CD8-positive, alpha-beta memory T cell (primary cell): ENCODE measurements around the gene SLC9A6. TPM values are rescaled to one million over a fixed set of nuclear protein-coding genes. Genes with fewer than 3 reads are reported as not detected.

ENCODE experiments used
- CTCF ChIA-PET: fragments of 350-600 bp; sonication (Branson Sonifier 250); formaldehyde crosslinking; loops from one replicate; lab custom pipeline; 2021; ENCODE audit warnings: antibody characterized with exemption; lab: Charles Lee
- POLR2A ChIA-PET: fragments of 350-600 bp; sonication (Branson Sonifier 250); formaldehyde crosslinking; loops from one replicate; lab custom pipeline; 2021; ENCODE audit warnings: antibody characterized with exemption; lab: Charles Lee
- DNase-seq, 5 donors: peaks; one replicate each; pipeline versions ENCODE4 v3.0.0 to v3.0.0-alpha.2; 2020 to 2022; ENCODE audit warnings: mixed read lengths in 1 of 5
- H3K27ac ChIP-seq: one replicate; pipeline ENCODE4 v1.7.0; 2013; ENCODE audit warnings: low read depth, mild to moderate bottlenecking, low read length, moderate library complexity
- H3K27me3 ChIP-seq: 2 replicates; pipeline ENCODE4 v1.7.0; 2013; ENCODE audit warnings: low read length, mild to moderate bottlenecking; ENCODE audit not compliant: insufficient read depth, poor library complexity, severe bottlenecking
- H3K36me3 ChIP-seq: 2 replicates; pipeline ENCODE4 v1.7.0; 2013; ENCODE audit warnings: mild to moderate bottlenecking, low read length, moderate library complexity; ENCODE audit not compliant: insufficient read depth
- H3K4me1 ChIP-seq: 2 replicates; pipeline ENCODE4 v1.7.0; 2013; ENCODE audit warnings: mild to moderate bottlenecking, low read length, moderate library complexity; ENCODE audit not compliant: insufficient read depth
- H3K4me3 ChIP-seq: 2 replicates; pipeline ENCODE4 v1.7.0; 2013; ENCODE audit warnings: mild to moderate bottlenecking, low read length
- H3K9me3 ChIP-seq: 2 replicates; pipeline ENCODE4 v1.7.0; 2013; ENCODE audit warnings: mild to moderate bottlenecking, low read length
- H3K27ac Mint-ChIP-seq, 8 donors: one replicate each; pipeline ENCODE4 v1.8.0; 2020 to 2021; ENCODE audit warnings: mixed read lengths in 8 of 8, mild to moderate bottlenecking in 6 of 8, inconsistent platforms in 3 of 8, moderate library complexity in 3 of 8
- H3K27me3 Mint-ChIP-seq, 2 donors: one replicate each; pipeline ENCODE4 v1.8.0; 2020 to 2021; ENCODE audit warnings: mixed read lengths in 2 of 2, mild to moderate bottlenecking in 1 of 2, moderate library complexity in 1 of 2
- H3K36me3 Mint-ChIP-seq, 3 donors: one replicate each; pipeline ENCODE4 v1.8.0; 2020 to 2021; ENCODE audit warnings: mixed read lengths in 3 of 3, inconsistent platforms in 1 of 3, mild to moderate bottlenecking in 1 of 3
- H3K4me1 Mint-ChIP-seq, 3 donors: one replicate each; pipeline ENCODE4 v1.8.0; 2020 to 2021; ENCODE audit warnings: mixed read lengths in 3 of 3, inconsistent platforms in 1 of 3, mild to moderate bottlenecking in 1 of 3
- H3K4me3 Mint-ChIP-seq, 7 donors: one replicate each; pipeline ENCODE4 v1.8.0; 2020 to 2021; ENCODE audit warnings: mixed read lengths in 7 of 7, mild to moderate bottlenecking in 6 of 7, moderate library complexity in 4 of 7, inconsistent platforms in 2 of 7
- H3K9me3 Mint-ChIP-seq, 5 donors: one replicate each; pipeline ENCODE4 v1.8.0; 2020 to 2022; ENCODE audit warnings: mixed read lengths in 5 of 5, mild to moderate bottlenecking in 3 of 5, moderate library complexity in 2 of 5, inconsistent platforms in 1 of 5
- polyA plus RNA-seq: library from polyadenylated mRNA; unstranded; fragments of 300-500 nt; fragmentation: Illumina TruSeq; gene quantifications from one replicate; pipeline ENCODE4 v1.2.3, GENCODE V29; 2021
- total RNA-seq, 2 experiments: library from RNA; stranded (reverse); gene quantifications; one replicate each; pipeline ENCODE4 v1.2.3, GENCODE V29; 2021

The SLC9A6 gene
- total and polyA plus RNA-seq, 3 experiments from 2014 or later, result 14.9 to 18.0 (median 16.2) TPM

- POLR2A ChIA-PET, result no interaction called here
- Mint-ChIP-seq H3K36me3 (peaks cover 0 to 69% (median 11%) of the 10 kb centered on the region in 3 donors), H3K4me3 (no peak overlapping the region), H3K4me1 (no peaks in the 10 kb centered on the region), H3K27me3 (peaks cover 0 to 9% of the 10 kb centered on the region in 2 donors), H3K27ac (peak overlapping the region in 1 of 8 donors; percentile 79), H3K9me3 (no peaks in the 10 kb centered on the region)
- no peaks in the 10 kb centered on the region for H3K27me3 ChIP-seq
- no peaks in the 10 kb centered on the region for H3K4me1 ChIP-seq
- no peak overlapping the region for H3K4me3 ChIP-seq
- CTCF ChIA-PET, result no interaction called here
- DNase-seq, result no peak
- H3K36me3 ChIP-seq, result no peaks in the 10 kb centered on the region
- H3K27ac ChIP-seq, result no peak overlapping the region
- no peaks in the 10 kb centered on the region for H3K9me3 ChIP-seq
Observed at GRCh38 chrX:136015016-136015415, 29.8 kb downstream of the SLC9A6 start.

GRCh38 chrX:136016881-136017280 is 31.6 kb downstream of the SLC9A6 start:
- Mint-ChIP-seq H3K4me1 (no peaks in the 10 kb centered on the region), H3K9me3 (no peaks in the 10 kb centered on the region), H3K36me3 (peaks cover 0 to 72% (median 10%) of the 10 kb centered on the region in 3 donors), H3K4me3 (no peak overlapping the region), H3K27me3 (peaks cover 0 to 9% of the 10 kb centered on the region in 2 donors), H3K27ac (no peak overlapping the region)
- no peak overlapping the region for H3K4me3 ChIP-seq
- no peaks in the 10 kb centered on the region for H3K4me1 ChIP-seq
- no peak overlapping the region for H3K27ac ChIP-seq
- no peak for DNase-seq
- POLR2A ChIA-PET, result no interaction called here
- H3K36me3 ChIP-seq, result no peaks in the 10 kb centered on the region
- CTCF ChIA-PET, result no interaction called here
- no peaks in the 10 kb centered on the region for H3K9me3 ChIP-seq
- H3K27me3 ChIP-seq, result no peaks in the 10 kb centered on the region

GRCh38 chrX:136019226-136019625 is 34.0 kb downstream of the SLC9A6 start:
- no peak for DNase-seq
- Histone ChIP-seq H3K27ac (no peak overlapping the region), H3K36me3 (no peaks in the 10 kb centered on the region), H3K4me1 (no peaks in the 10 kb centered on the region), H3K9me3 (no peaks in the 10 kb centered on the region), H3K4me3 (no peak overlapping the region), H3K27me3 (no peaks in the 10 kb centered on the region)
- Mint-ChIP-seq H3K9me3 (no peaks in the 10 kb centered on the region), H3K27ac (no peak overlapping the region), H3K27me3 (peaks cover 0 to 1% of the 10 kb centered on the region in 2 donors), H3K4me3 (no peak overlapping the region), H3K4me1 (no peaks in the 10 kb centered on the region), H3K36me3 (peaks cover 0 to 60% (median 11%) of the 10 kb centered on the region in 3 donors)
- ChIA-PET POLR2A (no interaction called here), CTCF (no interaction called here)

GRCh38 chrX:136021160-136021559 is 35.9 kb downstream of the SLC9A6 start:
- H3K27ac Mint-ChIP-seq, result no peak overlapping the region
- peaks cover 0 to 60% (median 10%) of the 10 kb centered on the region in 3 donors for H3K36me3 Mint-ChIP-seq
- Histone ChIP-seq H3K9me3 (no peaks in the 10 kb centered on the region), H3K27me3 (no peaks in the 10 kb centered on the region), H3K27ac (no peak overlapping the region), H3K4me1 (no peaks in the 10 kb centered on the region), H3K36me3 (no peaks in the 10 kb centered on the region), H3K4me3 (no peak overlapping the region)
- H3K4me1 Mint-ChIP-seq, result no peaks in the 10 kb centered on the region
- ChIA-PET CTCF (no interaction called here), POLR2A (interaction anchor here (0.5 kb wide), 1 partner anchor 1642 kb away, joined by 4 read pairs; no protein-coding TSS in a partner anchor)
- no peaks in the 10 kb centered on the region for H3K9me3 Mint-ChIP-seq
- H3K4me3 Mint-ChIP-seq, result no peak overlapping the region
- no peak for DNase-seq
- peaks cover 0 to 1% of the 10 kb centered on the region in 2 donors for H3K27me3 Mint-ChIP-seq

GRCh38 chrX:136021903-136022302 is 36.7 kb downstream of the SLC9A6 start:
- Mint-ChIP-seq H3K36me3 (peaks cover 0 to 59% (median 10%) of the 10 kb centered on the region in 3 donors), H3K27ac (no peak overlapping the region)

GRCh38 chrX:136025091-136025490 is 39.9 kb downstream of the SLC9A6 start:
- H3K4me1 ChIP-seq, result no peaks in the 10 kb centered on the region
- Mint-ChIP-seq H3K27me3 (peaks cover 0 to 2% of the 10 kb centered on the region in 2 donors), H3K9me3 (no peaks in the 10 kb centered on the region), H3K27ac (no peak overlapping the region), H3K4me3 (no peak overlapping the region), H3K4me1 (no peaks in the 10 kb centered on the region), H3K36me3 (peaks cover 0 to 52% (median 3%) of the 10 kb centered on the region in 3 donors)
- ChIA-PET CTCF (interaction anchor here (1.5 kb wide), 1 partner anchor 185 kb away, joined by 3 read pairs; no protein-coding TSS in a partner anchor), POLR2A (no interaction called here)
- H3K27me3 ChIP-seq, result no peaks in the 10 kb centered on the region
- no peak overlapping the region for H3K27ac ChIP-seq
- H3K36me3 ChIP-seq, result no peaks in the 10 kb centered on the region
- DNase-seq, result no peak
- H3K4me3 ChIP-seq, result no peak overlapping the region
- no peaks in the 10 kb centered on the region for H3K9me3 ChIP-seq

More at GRCh38 chrX:136021903-136022302, 36.7 kb downstream of the SLC9A6 start:
- H3K4me3 ChIP-seq, result no peak overlapping the region
- no peak for DNase-seq
- no peaks in the 10 kb centered on the region for H3K9me3 ChIP-seq
- no peak overlapping the region for H3K4me3 Mint-ChIP-seq
- H3K36me3 ChIP-seq, result no peaks in the 10 kb centered on the region
- ChIA-PET POLR2A (no interaction called here), CTCF (no interaction called here)
- H3K4me1 ChIP-seq, result no peaks in the 10 kb centered on the region
- H3K27me3 ChIP-seq, result no peaks in the 10 kb centered on the region
- no peaks in the 10 kb centered on the region for H3K9me3 Mint-ChIP-seq
- no peak overlapping the region for H3K27ac ChIP-seq
- H3K4me1 Mint-ChIP-seq, result no peaks in the 10 kb centered on the region
- peaks cover 0 to 1% of the 10 kb centered on the region in 2 donors for H3K27me3 Mint-ChIP-seq

- Histone ChIP-seq H3K36me3 (peaks cover 7% of the 10 kb centered on the region), H3K9me3 (no peaks in the 10 kb centered on the region), H3K4me1 (no peaks in the 10 kb centered on the region), H3K4me3 (no peak overlapping the region), H3K27me3 (no peaks in the 10 kb centered on the region), H3K27ac (no peak overlapping the region)
- ChIA-PET POLR2A (no interaction called here), CTCF (interaction anchor here (0.6 to 2.9 kb wide), 15 partner anchors 8 to 396 kb away, joined by 3 to 33 read pairs (median 3); partner anchors contain the start of gene MMGT1)
- Mint-ChIP-seq H3K27me3 (peaks cover 0 to 4% of the 10 kb centered on the region in 2 donors), H3K36me3 (peaks cover 0 to 54% (median 2%) of the 10 kb centered on the region in 3 donors), H3K27ac (no peak overlapping the region), H3K9me3 (no peaks in the 10 kb centered on the region), H3K4me1 (no peaks in the 10 kb centered on the region), H3K4me3 (no peak overlapping the region)
- peak in 2 of 5 donors; percentile 33 to 45 for DNase-seq
Observed at GRCh38 chrX:136028383-136028984, 43.2 kb downstream of the SLC9A6 start.

- peaks cover 7% of the 10 kb centered on the region for H3K36me3 ChIP-seq
- Mint-ChIP-seq H3K4me3 (no peak overlapping the region), H3K9me3 (no peaks in the 10 kb centered on the region), H3K27me3 (peaks cover 0 to 4% of the 10 kb centered on the region in 2 donors), H3K36me3 (peaks cover 0 to 56% (median 0%) of the 10 kb centered on the region in 3 donors), H3K4me1 (no peaks in the 10 kb centered on the region), H3K27ac (no peak overlapping the region)
- no peaks in the 10 kb centered on the region for H3K4me1 ChIP-seq
- no peaks in the 10 kb centered on the region for H3K27me3 ChIP-seq
- DNase-seq, result no peak
- no peak overlapping the region for H3K27ac ChIP-seq
- CTCF ChIA-PET, result interaction anchor here (2.4 to 2.9 kb wide), 2 partner anchors 133 to 238 kb away, joined by 16 to 33 read pairs; no protein-coding TSS in a partner anchor
- H3K9me3 ChIP-seq, result no peaks in the 10 kb centered on the region
- H3K4me3 ChIP-seq, result no peak overlapping the region
- POLR2A ChIA-PET, result no interaction called here
Observed at GRCh38 chrX:136029766-136030165, 44.5 kb downstream of the SLC9A6 start.
